Ureter (tissue), 1 donor: Measurements from ENCODE around the gene SIPA1L3. TPM values are rescaled to one million over a fixed set of nuclear protein-coding genes. Genes with fewer than 3 reads are reported as not detected.
"Not testable (repeated sequence)": the region's sequence is repeated elsewhere in the genome, so short reads cannot be mapped to it uniquely, and the experiment has no call there.

Experiments
- DNase-seq: peaks from one replicate; pipeline ENCODE4 v3.0.0-alpha.2; 2020; ENCODE audit warnings: low spot score
- total RNA-seq: library from RNA; stranded (reverse); gene quantifications from one replicate; pipeline ENCODE4 v1.2.4, GENCODE V29; 2023
- donor health status: DM: yes; HTN: yes; CAD: no.

The SIPA1L3 gene
- 60.4 TPM for total RNA-seq

GRCh38 chr19:37906869-37907734 lies at the start of gene SIPA1L3:
Gene SIPA1L3, plus strand, starts transcription at chr19:37907208. Its CDS starts 174,358 bp downstream, at chr19:38081566.
- peak; percentile 94 for DNase-seq

DNA sequence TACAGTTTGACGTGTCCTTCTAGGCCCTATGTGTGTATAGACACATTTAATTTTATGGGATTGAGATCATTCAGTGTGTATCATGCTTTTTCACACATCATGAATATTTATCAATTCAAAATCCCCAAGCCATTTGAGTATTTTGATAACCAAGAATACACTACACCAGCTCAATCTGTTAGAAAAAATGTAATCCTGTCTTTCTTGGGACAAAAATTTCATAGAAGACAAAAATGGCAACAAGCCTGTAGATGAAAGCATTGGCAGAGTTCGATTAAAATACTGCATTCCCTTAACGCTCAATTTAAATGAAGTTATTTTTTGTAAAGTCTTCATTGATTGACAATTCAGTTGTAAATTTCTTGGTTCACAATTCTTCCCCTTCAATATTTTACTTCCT lies 42.5 kb upstream of the SIPA1L3 start:
- no peak for DNase-seq

- not testable (repeated sequence) for DNase-seq
These were observed 41.1 kb upstream of the SIPA1L3 start for GRCh38 chr19:37865930-37866329.

- DNase-seq = no peak
These were observed 39.2 kb upstream of the SIPA1L3 start for GRCh38 chr19:37867831-37868230.

- DNase-seq = no peak
These were observed 37.2 kb upstream of the SIPA1L3 start for GRCh38 chr19:37869766-37870340.

- no peak for DNase-seq
These were observed 34.6 kb upstream of the SIPA1L3 start for GRCh38 chr19:37872383-37872782.

GRCh38 chr19:37874784-37875183 lies 32.2 kb upstream of the SIPA1L3 start:
- no peak for DNase-seq

GRCh38 chr19:37876032-37876431 lies 31.0 kb upstream of the SIPA1L3 start:
- DNase-seq = no peak

GRCh38 chr19:37877147-37877546 lies 29.9 kb upstream of the SIPA1L3 start:
- DNase-seq = no peak

GRCh38 chr19:37885392-37885791 lies 21.6 kb upstream of the SIPA1L3 start:
- no peak for DNase-seq

- no peak for DNase-seq
These were observed 20.4 kb upstream of the SIPA1L3 start for GRCh38 chr19:37886571-37886970.

- DNase-seq = no peak
These were observed 13.0 kb upstream of the SIPA1L3 start for GRCh38 chr19:37893845-37894575.

DNA sequence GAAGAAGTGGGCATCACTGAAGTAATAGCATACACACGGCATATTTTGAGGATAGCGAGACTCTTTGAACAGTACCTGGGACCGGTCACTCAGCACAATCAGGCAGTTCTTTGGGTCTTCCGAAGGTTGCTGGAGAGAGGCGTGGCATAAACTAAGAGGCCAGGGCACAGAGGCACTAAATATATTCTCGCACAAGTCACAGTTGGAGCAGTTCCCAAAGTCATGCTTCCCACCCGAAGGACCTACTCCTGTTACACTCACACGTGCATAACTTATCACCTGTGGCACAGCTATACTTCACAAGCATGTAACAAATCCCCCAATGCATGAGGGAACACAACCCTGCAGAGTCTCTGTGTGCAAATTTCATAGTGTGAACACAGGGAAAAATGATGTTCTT lies 10.8 kb upstream of the SIPA1L3 start:
- no peak for DNase-seq

DNA sequence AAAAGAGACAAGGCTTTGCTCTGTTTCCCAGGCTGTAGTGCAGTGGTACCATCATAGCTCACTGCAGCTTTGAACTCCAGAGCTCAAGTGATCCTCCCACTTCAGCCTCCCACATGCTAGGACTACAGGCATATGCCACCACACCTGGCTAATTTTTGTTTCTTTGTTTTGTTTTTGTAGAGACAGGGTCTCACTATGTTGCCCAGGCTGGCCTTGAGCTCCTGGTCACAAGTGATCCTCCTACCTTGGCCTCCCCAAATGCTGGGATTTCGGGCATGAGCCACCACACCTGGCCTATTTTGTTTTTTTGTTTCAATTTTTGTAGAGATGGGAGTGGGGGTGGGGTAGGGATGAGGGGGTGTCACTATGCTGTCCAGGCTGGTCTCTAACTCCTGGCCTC lies 7.6 kb upstream of the SIPA1L3 start:
- no peak for DNase-seq

DNA sequence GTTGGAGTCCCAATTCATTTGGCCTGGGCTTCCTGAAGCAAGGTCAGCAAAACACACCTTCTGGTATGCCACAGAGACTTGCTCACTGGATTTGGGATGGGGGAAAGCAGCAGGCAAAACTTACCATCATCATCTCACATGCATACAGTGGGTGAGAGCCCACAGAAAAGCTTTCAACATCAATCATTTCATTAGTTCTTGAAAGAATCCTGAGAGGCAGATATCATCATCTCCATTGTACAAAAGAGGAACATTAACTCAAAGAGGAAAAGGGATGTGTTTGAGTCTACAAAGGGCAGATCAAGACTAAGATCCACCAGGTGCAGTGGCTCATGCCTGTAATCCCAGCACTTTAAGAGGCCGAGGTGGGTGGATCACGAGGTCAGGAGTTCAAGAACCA lies 7.0 kb upstream of the SIPA1L3 start:
- DNase-seq = no peak

DNA sequence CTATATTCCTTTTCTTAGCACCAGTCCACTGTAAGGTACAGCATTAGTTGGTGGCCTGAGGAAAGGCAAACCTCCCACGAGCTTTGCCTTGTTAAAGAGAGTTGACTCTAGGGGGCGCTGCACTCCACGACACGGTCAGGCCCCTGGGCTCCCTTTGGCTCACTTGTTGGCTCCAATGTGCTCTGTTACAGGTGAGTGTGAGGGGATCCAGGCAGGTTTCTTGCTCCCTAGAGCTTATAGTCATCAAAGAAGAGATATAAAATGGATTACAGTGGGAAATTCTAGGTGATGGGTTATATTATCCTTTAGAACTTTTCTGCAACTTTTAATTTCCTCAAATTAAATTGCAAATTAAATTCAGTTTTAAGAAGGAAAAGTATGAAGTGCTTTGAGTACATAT lies 4.3 kb upstream of the SIPA1L3 start:
- DNase-seq = peak; percentile 81

DNA sequence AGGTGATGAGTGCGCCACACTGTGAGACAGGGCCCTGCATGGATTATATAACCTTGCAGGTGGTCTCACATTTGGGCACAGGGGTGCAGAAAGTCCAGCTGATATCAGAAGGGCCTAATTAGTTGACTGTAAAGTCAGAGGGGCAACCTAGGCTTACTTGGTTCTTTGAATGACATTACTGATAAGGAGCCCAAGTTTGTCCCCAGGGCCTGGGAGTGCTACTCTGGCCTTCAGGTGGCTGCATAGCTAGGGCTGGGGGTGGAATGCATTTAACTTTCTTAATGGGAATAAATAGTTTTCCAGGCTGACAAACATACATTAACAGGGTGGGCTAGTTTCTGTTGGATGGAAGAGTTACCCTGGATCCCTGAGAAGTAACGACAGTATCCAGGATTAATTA lies 3.9 kb upstream of the SIPA1L3 start:
- no peak for DNase-seq

- peak; percentile 47 for DNase-seq
These were observed 801 bp upstream of the SIPA1L3 start, which contains the start of gene WDR87 for GRCh38 chr19:37905946-37906868. Gene WDR87, minus strand, starts transcription at chr19:37906594. Its CDS starts 8,355 bp downstream, at chr19:37898239.

DNA sequence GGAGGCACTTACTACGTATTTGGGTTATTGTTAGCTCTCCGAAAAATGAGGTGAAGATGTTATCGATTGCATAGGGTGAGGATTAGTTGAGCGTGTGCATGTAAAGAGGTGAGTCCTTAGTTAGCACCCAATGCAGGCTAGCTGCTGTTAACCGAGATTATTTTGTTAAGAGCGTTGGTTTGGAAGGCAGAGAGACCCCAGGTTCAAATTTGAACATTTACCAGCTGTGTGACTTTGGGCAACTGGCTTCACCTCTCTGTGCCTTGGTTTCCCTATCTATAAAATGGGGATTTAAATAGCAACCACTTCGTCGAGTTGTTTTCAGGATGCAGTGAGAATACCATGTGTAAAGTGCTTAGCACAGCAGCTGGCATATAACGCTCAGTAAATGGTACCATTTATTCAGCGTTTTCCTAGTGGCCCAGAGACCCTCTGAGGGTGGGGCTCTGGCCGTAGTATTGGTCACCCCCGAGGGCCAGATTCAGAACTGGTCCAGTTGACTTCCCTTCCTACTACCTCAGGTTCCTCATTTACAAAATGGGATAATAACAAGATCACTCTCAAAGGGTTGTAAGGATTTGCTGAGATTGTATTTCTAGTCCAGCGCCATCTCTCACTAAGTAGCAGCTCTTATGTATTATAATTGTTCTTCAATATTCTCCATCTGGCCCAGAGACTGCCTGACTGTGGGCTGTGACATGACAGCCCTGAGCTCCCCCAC lies 887 bp downstream of the SIPA1L3 start:
- DNase-seq = no peak

DNA sequence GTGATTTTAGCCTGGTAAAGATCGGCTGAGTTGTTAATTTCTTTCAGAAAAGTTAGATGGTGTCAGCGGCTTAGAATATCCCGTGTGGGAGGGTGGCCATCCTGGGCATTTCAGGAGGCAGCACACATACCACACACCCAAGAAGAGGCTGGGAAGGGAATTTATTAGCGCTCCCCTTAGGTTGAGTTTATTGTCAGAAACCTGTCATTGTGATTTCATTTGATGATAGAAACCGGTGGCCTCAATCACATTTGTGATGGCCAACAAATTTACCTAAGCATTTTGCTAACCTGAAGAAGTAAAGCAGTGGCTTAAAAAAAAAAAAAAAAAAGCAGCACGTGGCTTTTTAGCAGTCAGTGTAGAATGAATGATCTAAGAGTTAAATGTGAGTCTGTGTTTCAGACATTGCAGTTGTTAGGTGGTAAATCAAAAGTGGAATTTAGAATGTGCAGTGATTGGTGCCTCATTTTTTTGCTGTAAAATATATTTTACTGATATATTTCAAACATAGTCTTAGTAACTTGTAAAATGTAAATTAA lies 2.7 kb downstream of the SIPA1L3 start:
- no peak for DNase-seq
